PFSK-1 (cell line): ENCODE measurements around the gene NSUN6.

Source experiments
- FOXP2 ChIP-seq: optimal IDR thresholded peaks from 2 replicates; pipeline ENCODE3; 2011; ENCODE audit warnings: borderline replicate concordance, control low read depth, inconsistent platforms; ENCODE audit not compliant: insufficient read depth; ENCODE audit errors: extremely low read length, extremely low read depth
- POLR2AphosphoS5 ChIP-seq: IDR thresholded peaks from 2 replicates; pipeline ENCODE4 v1.6.1; 2012; ENCODE audit warnings: low read depth, mild to moderate bottlenecking, control low read depth, low read length, moderate library complexity
- REST ChIP-seq, 2 experiments: IDR thresholded peaks; 2 replicates each; pipeline versions ENCODE4 v1.6.1 to v1.8.0; 2011 to 2012; ENCODE audit warnings: low read depth in 2 of 2, low read length in 2 of 2, control low read depth in 1 of 2, inconsistent platforms in 1 of 2, mild to moderate bottlenecking in 1 of 2, moderate library complexity in 1 of 2; ENCODE audit not compliant: insufficient read depth in 1 of 2
- SIN3A ChIP-seq: IDR thresholded peaks from 2 replicates; pipeline ENCODE4 v1.6.1; 2012; ENCODE audit warnings: mild to moderate bottlenecking, low read length, moderate library complexity, borderline replicate concordance; ENCODE audit not compliant: insufficient read depth
- TAF1 ChIP-seq: IDR thresholded peaks from 2 replicates; pipeline ENCODE4 v1.6.1; 2012; ENCODE audit warnings: low read length, control low read depth, borderline replicate concordance; ENCODE audit not compliant: insufficient read depth

GRCh38 chr10:18576586-18576985 is 74.8 kb downstream of the NSUN6 start:
- TF ChIP-seq TAF1 (no peak), POLR2AphosphoS5 (no peak), REST (IDR thresholded peaks at IDR 0.05; ENCODE audit: insufficient read depth in 1 of 2, low read depth in 2 of 2, low read length in 2 of 2) (no peak), FOXP2 (no peak), SIN3A (no peak)
